ENCODE results near the gene GPC5.

Gene GPC5

DNA sequence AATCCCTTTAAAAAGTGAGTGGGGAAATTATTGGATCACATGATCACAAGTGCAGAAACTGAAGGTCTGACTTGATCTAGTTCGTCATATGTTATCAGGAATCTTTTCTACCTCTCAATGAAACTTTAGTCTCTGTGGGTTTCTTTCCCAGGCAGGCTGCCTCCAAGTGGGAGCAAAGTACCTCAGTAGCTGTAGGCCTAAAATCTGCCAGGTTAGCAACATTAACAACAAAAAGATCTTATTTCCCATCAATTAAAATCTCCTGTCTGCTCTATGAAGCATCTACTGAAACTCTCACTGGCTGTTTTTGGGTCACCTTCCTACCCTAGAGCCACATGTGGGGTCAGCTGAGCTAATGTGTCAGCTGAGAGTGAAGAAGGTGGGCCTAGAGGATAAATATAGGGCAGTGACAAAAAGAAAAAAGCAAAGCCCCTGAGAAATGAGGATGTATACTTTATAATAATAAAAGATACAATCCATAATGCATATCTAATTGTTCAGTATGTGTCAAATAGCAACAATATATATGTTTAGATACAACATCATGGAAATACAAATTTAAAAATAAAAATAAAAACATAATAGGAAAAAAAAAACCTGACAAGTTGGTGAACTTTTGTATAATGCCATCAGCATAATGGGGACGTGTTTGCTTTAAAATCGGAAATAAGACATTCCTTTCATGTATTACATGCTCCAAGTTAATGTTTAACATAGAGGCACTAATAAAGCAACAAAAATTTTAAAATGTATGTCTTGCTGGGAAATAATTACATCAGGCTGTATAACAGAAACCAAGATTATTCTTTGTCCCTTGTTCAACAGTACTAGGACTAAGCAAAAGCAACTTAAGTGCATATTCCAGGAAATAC lies 141.1 kb downstream of the GPC5 start:
- no peak for DNase-seq (ENCODE audit: low read depth)

DNA sequence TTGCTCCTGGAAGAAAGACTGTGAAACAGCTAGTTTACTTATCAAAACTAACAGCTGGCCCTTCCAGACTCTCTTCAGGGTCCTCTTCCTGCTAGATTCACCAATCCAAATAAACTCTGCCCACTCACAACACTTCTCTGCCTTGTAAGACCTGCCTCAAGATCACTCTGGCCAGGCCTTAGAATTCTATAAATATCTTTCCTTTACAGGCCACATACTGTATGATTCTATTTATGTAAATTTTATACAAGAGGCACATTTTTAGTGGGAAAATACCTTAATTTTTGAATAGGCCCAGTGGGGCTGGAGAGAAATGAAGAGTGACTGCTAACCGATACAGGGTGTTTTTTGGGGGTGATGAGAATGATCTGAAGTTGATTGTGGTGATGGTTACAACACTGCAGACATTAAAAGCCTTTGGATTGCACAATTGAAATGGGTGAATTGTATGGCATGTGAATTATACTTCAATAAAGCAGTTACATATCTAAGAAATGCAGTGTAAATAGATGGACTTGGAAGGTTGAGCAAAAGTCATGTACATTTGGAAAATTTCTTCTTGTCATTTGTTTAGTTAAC lies 141.8 kb downstream of the GPC5 start:
- DNase-seq (ENCODE audit: low read depth) = no peak

DNA sequence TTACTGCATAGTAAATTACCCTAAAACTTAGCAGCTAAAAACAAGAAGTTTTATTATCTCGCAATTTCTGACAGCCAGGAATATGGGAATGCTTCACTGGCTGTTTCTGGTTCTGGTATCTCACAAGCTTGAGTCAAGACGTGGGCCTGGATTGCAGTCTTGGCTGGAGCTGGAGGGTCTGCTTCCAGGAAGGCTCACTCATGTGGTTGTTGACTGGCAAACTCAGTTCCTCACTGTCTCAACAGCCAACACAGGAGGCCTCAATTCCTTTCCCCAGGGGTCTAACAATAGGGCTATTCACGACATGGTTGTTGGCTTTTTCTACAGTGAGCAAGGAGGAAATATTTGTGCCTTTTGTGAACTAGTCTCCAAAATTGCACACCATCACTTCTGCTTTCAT lies 146.3 kb downstream of the GPC5 start:
- no peak for DNase-seq (ENCODE audit: low read depth)

DNA sequence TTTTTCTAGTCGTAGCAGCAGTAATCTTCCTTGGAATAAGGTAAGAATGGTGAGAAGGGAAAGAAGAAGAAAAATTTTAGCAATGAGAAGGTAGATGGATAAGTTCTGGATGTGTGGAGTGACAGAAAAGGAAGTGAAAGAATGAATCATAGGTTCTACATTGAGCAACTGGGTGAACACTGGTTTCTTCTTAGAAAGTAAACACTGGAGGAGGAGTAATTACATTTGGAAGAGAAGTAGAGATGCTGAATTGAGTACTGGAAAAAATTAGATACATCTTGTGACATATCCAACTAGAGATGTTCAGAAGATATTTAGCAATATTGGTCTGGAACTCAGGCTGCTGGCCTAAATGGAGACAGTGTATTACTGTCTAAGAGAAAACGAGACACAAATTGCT lies 148.5 kb downstream of the GPC5 start:
- DNase-seq (ENCODE audit: low read depth) = peak; percentile 1

DNA sequence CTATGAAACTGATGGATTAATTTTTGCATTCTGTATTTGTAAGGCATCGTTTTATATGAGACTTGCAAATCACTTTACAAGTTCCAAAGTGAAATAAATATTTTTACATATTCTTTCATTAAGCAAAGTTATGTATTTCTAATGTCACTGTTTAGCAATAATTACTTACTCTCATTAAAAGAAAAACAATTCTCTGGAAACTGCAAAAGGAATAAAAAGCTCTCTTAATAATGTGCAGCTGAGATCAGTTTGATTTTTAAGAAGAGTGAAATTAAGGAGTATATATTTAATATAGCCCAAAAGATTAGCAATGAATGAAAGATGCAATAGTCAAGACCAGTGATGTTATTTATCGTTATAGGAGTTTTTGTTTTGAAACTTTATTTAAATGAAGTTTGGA lies 155.2 kb downstream of the GPC5 start:
- no peak for DNase-seq (ENCODE audit: low read depth)

DNA sequence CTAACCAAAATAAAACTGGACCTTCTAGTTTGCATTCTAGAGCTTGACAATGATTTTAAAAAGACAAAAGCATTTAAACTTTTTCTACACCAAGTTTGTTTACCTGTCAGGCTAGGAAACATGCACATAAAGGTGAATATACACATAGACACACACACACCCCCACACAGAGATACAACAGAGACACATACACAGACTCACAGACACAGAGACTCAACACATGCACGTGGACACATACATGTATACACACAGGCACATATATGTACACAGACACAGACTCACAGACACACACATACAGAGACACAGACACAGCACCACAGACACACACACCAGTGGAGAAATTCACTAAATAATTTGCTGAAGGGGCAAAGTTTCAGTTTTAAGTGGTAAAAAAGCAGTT lies 155.7 kb downstream of the GPC5 start:
- DNase-seq (ENCODE audit: low read depth) = no peak

DNA sequence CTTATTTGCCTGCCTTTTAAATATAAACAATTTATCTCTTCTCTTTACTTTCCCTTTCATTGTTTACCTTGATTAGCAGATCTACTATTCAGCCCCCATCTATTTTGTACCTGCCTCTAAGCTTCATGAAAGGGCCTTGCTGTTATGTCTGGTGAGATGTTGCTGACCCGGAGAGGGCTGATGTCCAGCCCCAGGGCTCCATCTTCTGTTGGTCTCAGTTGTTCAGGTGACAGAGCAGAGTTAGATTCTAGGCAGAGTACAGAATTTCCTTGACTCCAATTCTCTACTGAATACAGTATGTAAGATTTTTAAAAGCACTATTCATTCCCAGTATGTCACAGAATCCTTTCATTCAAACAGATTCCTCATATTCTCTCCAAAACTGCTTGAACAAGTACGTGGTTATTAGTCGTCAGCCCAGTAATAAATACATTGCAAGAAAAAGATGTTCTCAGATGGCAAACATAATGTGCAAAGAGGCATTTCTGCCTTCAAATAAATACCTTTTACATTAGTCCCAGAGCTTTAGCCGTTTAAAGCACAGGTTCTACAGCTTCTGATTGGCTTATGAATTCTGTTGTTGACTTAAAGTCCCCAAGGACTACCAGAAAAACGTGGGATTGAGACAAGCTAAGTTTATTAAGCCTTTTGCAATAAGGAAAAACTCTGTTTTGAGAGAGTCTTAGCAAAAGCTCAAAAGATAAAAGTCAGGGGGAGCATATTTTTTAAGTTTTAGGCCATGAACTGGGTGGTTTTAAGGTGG lies 159.1 kb downstream of the GPC5 start:
- no peak for DNase-seq (ENCODE audit: low read depth)

DNA sequence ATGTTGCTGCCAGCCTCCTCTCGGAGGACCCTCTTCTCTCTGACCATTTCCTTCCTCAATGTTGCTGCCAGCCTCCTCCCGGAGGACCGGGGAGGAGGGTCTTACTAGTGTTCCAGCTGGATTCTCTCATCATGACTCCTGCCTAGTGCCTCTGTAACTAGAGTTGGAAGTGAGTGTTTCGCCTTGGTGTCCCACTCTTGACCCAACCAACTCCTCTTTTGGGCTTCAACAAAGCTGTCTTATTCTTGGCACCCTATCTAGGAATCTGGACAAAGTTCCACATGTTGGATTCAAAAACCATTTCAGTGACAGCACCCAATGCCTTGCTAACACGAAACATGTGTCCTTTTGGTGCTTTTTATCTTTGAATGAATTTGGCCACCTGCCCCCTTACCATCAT lies 165.4 kb downstream of the GPC5 start:
- no peak for DNase-seq (ENCODE audit: low read depth)

DNA sequence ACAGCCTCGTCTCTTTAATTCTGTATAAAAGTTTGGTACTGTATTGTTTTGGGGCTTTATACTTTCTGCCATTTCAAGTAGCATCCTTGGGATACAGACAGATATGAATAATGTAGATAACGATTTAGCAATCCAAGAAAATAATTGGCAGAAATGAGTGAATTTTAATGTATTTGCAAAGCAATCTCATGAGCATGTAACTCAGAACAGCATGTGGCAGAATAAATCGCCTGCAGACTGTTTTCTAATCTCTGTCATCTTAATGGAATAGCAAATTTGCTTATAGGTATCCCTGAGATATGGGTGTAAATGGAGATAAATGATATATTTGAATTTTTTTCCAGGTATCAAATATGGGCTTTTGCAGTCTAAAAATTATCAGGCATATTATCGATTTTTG lies 166.0 kb downstream of the GPC5 start:
- no peak for DNase-seq (ENCODE audit: low read depth)

DNA sequence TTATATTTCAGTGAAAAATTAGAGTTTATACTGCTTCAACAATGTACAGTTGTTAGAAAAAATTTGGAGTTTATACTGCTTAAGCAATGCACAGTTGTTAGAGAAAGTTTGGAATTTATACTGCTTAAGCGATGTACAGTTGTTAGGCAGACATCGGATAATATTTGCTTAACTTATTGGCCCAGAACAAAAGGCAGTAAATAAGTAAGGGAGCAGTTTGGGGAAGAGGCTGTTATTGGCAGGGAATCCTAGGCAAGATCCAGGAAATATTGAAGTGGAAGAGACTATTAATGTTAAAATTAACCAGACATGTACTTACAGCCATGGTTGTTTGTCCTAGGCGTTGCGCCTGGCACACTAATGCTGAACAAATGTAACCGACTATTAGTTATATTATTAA lies 166.9 kb downstream of the GPC5 start:
- no peak for DNase-seq (ENCODE audit: low read depth)

DNA sequence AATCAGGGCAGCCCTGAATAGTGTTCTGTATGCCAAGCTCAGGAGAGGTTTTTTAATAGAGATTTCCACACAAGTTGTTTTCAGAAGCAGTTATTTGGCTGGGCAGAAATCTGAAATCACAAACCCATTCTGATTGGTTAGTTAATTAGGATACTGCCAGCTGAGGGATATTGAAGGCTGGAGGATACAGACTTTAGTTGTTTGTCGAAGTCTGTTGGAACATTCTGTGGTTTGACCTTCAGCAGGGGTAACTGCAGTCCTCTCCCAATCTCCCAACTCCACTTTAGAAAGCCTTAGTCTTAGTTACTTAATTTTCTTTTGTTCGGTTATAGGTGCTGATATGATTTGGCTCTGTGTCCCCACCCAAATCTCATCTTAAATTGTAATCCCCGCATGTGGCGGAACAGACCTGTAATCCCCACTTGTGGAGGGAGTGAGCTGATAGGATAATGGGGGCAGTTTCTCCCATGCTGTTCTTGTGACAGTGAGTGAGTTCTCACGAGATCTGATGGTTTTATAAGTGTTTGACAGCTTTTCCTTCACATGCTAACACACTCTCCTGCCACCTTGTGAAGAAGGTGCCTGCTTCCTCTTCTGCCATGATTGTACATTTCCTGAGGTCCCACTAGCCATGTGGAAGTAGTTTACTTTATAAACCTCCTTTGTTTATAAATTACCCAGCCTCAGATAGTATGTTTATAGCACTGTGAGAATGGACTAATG lies 169.2 kb downstream of the GPC5 start:
- peak; percentile 23 for DNase-seq (ENCODE audit: low read depth)

DNA sequence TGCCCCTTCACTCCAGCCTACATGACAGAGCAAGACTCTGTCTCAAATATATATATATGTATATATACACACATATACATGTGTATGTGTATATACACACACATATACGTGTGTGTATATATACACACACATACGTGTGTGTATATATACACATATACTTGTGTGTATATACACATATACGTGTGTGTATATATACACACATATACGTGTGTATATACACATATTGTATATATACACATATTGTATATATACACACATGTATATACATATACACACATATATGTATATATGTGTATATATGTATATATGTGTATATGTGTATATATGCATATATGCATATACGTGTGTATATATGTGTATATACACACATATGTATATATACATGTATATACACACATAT lies 173.3 kb downstream of the GPC5 start:
- DNase-seq (ENCODE audit: low read depth) = no peak

DNA sequence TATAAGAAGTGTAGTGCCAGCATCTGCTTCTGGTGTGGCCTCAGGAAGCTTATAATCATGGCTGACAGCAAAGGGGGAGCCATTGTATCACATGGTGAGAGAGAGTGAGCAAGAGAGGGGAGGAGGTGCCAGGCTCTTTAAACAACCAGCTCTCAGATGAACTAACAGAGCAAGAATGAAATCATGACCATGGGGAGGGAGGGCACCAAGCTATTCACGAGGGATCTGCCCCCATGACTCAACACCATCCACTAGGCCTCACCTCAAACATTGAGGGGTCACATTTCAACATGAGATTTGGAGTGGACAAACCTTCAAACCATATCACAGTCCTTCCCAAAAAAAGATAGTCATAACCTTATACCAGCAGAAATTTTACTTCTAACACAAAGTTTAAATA lies 174.0 kb downstream of the GPC5 start:
- peak; percentile 26 for DNase-seq (ENCODE audit: low read depth)

DNA sequence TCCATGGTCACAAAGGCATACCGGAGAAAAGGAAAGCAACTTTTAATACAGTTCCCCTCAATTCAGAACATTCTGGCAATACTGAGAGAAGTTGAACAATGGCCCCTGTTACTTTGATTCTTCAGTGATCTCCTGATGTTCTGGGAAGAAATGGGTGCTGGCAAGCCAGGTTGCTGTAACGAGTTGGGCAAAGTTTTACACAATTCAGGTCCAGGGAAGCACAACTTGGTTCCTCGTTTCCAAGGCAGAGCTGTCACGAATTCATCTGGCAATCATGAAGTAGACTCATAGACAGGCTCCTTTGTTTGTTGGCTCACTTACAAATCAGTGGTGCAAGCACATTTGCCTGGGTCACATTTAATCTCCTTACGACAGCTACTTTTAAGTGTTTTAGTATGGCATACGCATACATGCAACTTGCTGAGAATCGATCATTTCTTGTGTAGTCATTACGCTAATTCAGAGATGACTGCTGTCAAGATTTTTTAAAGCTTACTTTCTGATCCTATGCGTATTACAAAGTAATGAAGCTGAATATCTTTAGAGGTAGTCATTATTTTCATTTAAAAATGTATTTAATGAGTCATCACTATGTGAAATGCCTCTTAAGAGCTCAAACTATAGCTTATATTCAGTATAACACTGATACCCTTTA lies 174.7 kb downstream of the GPC5 start:
- peak; percentile 2 for DNase-seq (ENCODE audit: low read depth)

DNA sequence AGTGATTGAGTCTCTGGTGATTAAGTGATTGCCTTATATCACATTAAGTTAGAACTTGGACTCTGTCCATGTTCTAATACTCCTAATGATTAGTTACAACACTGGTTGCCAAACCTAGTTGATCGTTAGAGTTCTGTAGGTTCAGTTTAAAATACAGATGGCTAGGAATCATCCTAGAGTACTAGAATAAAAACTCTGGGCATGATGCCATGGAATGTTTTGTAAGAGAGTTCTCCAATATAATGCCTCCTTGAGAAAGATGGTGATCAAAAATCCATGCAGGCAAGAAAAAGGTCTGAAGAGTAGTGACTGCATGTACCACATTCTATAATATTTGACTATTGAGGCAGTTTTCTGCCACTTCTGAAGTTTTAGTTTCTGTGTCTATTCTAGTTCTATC lies 176.3 kb downstream of the GPC5 start:
- peak; percentile 25 for DNase-seq (ENCODE audit: low read depth)

DNA sequence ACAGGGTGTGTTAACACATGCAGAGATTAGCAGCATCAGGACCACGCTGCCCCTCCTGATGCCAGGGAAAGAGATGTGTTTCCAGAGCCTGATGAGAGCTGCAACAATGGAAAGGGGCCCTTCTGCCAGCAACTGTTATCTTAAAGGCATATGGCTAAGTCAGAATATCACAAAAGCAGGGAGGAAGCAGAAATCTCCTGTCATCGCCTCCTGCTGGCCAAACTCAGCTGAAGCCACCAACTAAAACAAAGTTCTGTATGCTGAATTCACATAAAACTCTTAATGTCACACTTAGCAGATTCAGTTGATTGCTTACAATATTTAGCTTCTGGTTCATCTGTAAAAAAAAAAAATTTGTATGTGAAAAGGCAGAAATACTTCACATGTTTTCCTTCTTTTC lies 178.2 kb downstream of the GPC5 start:
- DNase-seq (ENCODE audit: low read depth) = no peak

DNA sequence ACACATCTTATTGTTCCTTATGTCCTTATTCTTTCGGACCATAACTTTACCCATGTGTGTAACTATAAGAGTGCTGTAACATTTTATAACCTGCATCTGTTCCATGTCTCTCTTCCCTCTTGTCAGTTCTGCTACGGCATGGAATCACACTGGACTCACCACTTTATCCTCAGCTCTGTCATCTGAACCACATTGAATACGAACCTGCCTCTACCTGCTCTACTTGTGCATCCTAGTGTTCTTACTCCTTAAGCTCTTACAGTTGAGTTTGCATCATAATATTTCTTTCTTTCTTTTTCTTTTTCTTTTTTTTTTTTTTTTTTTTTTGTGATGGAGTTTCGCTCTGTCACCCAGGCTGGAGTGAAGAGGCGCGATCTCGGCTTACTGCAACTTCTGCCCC lies 180.9 kb downstream of the GPC5 start:
- DNase-seq (ENCODE audit: low read depth) = no peak

DNA sequence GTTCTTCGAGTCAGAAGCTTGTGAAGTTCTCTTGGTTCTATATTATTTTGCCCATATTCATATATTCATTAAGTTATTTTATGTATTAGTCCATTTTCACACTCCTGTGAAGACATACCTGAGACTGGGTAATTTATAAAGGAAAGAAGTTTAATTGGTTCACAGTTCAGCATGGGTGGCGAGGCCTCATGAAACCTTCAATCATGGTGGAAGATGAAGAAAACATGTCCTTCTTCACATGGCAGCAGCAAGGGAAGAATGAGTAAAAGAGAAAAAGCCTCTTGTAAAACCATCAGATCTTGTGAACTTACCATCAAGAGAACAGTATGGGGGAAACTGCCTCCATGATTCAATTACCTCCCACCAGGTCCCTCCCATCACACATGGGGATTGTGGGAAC lies 182.3 kb downstream of the GPC5 start:
- DNase-seq (ENCODE audit: low read depth) = no peak

DNA sequence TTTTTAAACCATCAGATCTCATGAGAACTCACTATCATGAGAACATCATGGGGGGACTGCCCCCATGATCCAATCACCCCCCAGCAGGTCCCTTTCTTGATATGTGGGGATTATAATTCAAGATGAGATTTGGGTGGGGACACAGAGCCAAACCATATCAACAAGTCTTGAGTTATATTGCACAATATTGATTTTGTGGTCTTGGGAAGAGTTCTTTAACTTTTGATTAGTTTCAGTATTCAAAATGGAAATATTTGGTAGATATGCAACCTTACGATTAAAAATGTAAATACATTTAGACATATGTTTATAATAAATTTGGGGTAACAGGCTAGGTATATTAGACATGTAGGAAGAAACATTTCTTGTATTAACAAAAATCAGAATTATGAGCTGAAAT lies 188.2 kb downstream of the GPC5 start:
- no peak for DNase-seq (ENCODE audit: low read depth)

DNA sequence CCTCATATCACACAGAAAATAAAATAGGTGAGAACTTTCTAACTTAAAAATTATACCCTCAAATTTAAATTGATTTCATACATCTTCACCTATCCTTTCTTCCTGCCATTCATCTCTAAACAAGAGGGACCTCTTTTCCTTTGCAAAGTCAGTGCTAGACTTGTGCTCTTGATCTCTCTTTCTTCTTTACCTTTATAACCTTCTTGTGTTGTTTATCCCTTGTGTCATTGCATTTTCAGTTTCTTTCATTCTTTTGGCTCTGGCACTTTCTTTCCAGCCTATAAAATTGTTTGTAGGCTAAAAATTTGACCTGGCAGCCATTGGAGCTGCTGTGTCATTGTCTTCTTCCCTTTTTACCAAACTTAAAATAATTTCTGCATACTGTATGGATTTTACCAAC lies 190.1 kb downstream of the GPC5 start:
- DNase-seq (ENCODE audit: low read depth) = no peak

DNA sequence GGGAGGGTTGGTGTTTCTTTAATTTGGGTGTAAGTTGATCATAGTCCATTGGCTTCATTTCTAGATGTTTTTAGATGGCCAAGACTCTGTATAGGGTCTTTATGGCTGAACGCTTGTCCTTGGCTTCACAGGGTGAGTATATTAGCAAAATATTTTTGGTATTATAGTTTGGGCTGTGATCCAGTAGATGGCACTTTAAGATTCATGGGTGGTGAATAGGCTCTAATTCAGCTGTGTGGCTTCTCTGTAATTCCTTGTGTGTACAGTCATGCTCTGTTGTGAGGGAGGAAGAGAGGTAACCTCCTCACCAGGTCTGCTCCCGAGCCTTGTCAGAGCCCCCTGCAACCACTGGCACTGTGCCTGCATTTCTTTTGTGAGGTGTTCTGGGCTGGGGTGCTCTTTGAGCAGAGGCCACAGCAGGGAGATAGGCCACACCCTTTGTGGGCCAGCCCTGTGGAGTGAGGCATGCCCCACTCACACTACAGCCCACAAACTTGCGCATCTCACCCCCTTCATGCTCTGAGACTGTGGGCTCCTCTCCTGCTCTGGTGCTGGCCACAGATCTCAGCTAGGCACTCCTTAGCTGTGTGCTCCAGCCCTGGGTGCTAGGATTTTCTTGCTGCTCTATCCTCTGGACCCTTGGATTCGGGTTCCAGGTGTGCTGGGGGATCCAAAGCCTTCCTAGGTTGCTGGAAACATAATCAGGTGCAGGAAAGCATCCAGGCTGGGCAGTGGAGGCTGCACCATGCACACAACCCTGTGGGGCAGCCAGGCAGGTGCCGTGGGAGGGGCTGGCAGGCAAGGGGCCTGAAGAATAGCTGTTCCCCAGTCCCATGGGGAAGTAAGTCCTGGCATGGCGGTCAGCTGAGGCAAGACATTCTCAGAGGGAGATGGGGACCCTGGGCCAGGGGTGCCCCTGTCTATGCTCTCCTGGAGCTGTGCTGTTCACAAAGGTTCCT lies 193.9 kb downstream of the GPC5 start:
- DNase-seq (ENCODE audit: low read depth) = peak; percentile 13
